Astrocyte of the cerebellum (primary cell): Measurements from ENCODE around the gene TLR1.
"Not testable (repeated sequence)": the region's sequence is repeated elsewhere in the genome, so short reads cannot be mapped to it uniquely, and the experiment has no call there.

Source experiments
- DNase-seq: peaks from one replicate; pipeline ENCODE4 v3.0.0-alpha.2; 2011; ENCODE audit warnings: low read depth
- H3K4me3 ChIP-seq: 2 replicates; pipeline ENCODE4 v1.5.1; 2011; ENCODE audit warnings: mild to moderate bottlenecking, low read depth, low read length, moderate library complexity
- in situ Hi-C: cut with HindIII; loops from 2 replicates; pipeline ENCODE4 v1.10.0; 2017; ENCODE audit warnings: low sequenced_read_pairs
- TF ChIP-seq, protein P1 (sequence below): IDR thresholded peaks from 2 replicates; pipeline ENCODE4 v1.5.1; 2012; ENCODE audit warnings: low read length, low read depth, moderate library complexity, mild to moderate bottlenecking; ENCODE audit errors: missing control alignments

Gene TLR1

DNA sequence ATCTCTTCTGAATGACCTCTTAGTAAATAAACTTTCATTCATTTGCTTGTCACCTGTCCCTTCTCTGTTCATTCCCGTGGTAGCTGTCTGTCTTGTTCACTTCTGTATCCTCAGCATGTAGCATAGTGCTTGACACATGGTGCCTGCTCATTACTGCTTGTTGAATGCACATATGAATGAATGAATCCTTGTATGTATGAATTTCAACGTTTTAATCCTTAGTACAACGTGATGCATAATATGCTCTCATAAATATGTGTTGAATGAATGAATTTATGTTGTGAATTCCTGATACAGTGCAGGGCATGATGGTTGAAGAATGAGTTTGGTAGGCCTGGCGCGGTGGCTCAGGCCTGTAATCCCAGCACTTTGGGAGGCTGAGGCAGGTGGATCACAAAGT, 24.8 kb downstream of the TLR1 start:
- no peak overlapping the region for H3K4me3 ChIP-seq
- TF ChIP-seq, protein P1, sequence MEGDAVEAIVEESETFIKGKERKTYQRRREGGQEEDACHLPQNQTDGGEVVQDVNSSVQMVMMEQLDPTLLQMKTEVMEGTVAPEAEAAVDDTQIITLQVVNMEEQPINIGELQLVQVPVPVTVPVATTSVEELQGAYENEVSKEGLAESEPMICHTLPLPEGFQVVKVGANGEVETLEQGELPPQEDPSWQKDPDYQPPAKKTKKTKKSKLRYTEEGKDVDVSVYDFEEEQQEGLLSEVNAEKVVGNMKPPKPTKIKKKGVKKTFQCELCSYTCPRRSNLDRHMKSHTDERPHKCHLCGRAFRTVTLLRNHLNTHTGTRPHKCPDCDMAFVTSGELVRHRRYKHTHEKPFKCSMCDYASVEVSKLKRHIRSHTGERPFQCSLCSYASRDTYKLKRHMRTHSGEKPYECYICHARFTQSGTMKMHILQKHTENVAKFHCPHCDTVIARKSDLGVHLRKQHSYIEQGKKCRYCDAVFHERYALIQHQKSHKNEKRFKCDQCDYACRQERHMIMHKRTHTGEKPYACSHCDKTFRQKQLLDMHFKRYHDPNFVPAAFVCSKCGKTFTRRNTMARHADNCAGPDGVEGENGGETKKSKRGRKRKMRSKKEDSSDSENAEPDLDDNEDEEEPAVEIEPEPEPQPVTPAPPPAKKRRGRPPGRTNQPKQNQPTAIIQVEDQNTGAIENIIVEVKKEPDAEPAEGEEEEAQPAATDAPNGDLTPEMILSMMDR = no peak
- in situ Hi-C loops = no loop called here
- DNase-seq = no peak

DNA sequence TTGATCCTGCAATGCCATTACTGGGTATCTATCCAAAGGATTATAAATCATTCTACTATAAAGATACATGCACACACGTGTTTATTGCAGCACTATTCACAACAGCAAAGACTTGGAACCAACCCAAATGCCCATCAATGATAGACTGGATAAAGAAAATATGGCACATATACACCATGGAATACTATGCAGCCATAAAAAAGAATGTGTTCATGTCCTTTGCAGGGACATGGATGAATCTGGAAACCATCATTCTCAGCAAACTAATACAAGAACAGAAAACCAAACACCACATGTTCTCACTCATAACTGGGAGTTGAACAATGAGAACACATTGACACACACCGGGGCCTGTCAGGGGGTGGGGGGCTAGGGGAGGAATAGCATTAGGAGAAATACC, 26.7 kb downstream of the TLR1 start:
- in situ Hi-C loops, H3K4me3 ChIP-seq, DNase-seq: not testable (repeated sequence)

DNA sequence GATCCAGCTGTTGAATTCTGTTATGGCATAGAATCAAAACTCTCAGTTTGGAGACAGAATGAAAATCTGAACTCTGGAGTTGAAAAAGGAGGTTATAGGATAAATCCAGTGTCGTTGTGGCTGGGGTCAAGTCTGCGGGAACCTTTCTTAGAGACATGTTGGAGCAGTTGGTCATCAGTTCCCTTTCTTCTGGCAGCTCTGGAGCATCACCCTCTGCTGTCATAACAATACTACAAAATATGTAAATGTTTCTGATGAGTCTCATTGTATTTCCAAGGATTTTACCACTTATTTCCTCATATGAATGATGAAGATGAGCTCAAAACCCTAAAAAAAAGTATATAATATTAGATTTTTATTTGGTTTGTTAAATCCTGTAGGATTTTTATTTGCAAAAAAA, 29.3 kb downstream of the TLR1 start:
- in situ Hi-C loops = no loop called here
- TF ChIP-seq, protein P1 = no peak
- DNase-seq = no peak

DNA sequence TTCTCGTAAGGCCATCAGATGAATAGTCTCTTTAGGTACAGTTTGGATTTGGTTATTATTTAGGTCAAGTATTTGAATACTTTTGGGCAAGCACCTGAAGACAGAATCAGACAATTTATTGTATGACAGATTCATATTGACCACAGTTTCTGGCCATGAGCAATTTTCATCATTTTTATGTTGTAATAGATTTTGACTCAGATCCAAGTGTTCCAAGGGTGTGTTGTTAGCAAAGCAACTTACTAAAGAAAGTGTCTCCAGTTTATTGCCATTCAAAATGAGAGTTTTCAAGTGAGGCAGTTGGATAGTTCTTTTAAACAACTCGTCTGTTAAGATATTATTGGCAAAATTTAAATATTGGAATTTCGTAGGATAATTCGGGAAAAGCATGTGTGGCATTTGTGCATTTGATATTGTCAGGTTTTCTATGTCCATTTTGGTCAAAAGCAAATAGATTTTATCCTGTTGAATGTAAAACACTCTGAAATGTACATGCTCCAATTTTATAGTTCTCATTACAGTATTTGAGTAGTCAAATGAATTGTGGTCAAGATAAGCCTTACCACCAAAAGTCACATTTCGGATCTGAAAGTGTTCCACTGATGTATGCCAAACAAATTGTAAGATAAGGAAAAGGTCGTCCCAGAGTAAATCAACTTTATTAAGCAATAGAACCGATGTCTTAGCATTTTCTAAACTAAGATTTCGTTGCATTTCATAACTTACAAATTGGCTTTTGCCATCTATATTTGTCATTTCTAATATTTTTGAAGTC, 30.2 kb downstream of the TLR1 start:
- no peak for DNase-seq
- H3K4me3 ChIP-seq = no peak overlapping the region
- TF ChIP-seq, protein P1 = no peak
- in situ Hi-C loops = no loop called here

More for the DNA sequence above, 29.3 kb downstream of the TLR1 start:
- no peak overlapping the region for H3K4me3 ChIP-seq

DNA sequence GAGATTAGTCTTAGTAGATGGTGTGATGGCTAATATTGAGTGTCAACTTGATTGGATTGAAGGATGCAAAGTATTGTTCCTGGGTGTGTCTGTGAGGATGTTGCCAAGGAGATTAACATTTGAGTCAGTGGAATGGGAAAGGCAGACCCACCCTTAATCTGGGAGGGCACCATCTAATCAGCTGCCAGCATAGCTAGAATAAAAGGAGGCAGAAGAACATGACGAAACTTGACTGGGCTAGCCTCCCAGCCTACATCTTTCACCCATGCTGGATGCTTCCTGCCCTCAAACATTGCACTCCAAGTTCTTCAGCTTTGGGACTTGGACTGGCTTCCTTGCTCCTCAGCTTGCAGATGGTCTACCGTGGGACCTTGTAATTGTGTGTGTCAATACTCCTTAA, 34.3 kb downstream of the TLR1 start:
- H3K4me3 ChIP-seq, in situ Hi-C loops, DNase-seq: not testable (repeated sequence)

DNA sequence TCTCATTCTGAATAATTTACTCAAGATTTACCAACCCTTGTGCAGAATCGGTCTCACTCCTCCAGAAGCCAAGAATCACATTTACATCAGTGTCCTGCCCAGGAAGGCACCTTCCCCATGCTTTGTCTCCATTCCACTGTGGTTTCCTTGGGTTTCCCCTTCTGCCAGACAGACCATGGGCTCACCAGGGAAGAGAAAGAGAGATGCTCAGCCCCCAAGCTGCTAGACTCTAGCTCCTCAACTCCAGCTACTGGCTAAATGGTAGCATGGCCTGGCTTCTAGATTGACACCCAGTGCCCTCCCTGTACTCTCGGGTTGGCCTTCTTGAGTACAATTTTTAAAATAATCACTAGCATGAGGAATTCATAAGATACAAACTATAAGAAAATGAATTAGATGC, 34.7 kb downstream of the TLR1 start:
- in situ Hi-C loops = no loop called here
- no peak for DNase-seq
- TF ChIP-seq, protein P1 = no peak
- H3K4me3 ChIP-seq = no peak overlapping the region

DNA sequence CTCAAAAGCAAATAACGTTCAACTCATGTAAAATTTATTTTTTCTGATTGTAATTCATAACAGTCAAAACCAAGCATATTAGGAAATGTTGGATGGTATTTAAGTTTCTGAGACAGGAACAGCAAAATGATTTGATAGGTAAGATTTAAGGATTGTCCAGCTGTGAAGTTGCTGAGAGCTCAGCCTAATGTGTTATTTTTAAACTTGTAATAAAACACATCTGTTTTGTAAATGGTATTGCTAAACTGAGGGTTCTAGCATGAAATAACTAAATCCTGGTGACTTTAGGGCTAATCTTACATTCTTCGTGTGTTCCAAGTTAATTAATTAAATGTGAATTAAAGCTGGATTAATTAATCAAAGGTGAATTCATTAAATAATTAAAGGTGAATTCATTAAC, 35.1 kb downstream of the TLR1 start:
- TF ChIP-seq, protein P1 = no peak
- DNase-seq = no peak
- no peak overlapping the region for H3K4me3 ChIP-seq
- in situ Hi-C loops = no loop called here
